IPS-20b (cell line): ENCODE data around the gene SNCAIP.

Experiments
- H3K27ac ChIP-seq: one replicate; pipeline ENCODE4 v1.5.1; 2013; ENCODE audit warnings: low read length
- H3K27me3 ChIP-seq: 2 replicates; pipeline ENCODE4 v1.6.1; 2013; ENCODE audit warnings: mild to moderate bottlenecking, low read length, inconsistent platforms; ENCODE audit not compliant: insufficient read depth
- H3K36me3 ChIP-seq: 2 replicates; pipeline ENCODE4 v1.6.1; 2013; ENCODE audit warnings: low read depth, mild to moderate bottlenecking, inconsistent platforms, low read length, moderate library complexity; ENCODE audit not compliant: insufficient read depth
- H3K4me1 ChIP-seq: 2 replicates; pipeline ENCODE4 v1.6.1; 2013; ENCODE audit warnings: mild to moderate bottlenecking, control low read depth, inconsistent platforms, low read length, moderate library complexity; ENCODE audit not compliant: insufficient read depth
- H3K4me3 ChIP-seq: 2 replicates; pipeline ENCODE4 v1.5.1; 2013; ENCODE audit warnings: mild to moderate bottlenecking, low read length, inconsistent platforms
- H3K9ac ChIP-seq: 2 replicates; pipeline ENCODE4 v1.6.1; 2013; ENCODE audit warnings: low read depth, mild to moderate bottlenecking, inconsistent platforms, low read length, moderate library complexity
- H3K9me3 ChIP-seq: 2 replicates; pipeline ENCODE4 v1.6.1; 2013; ENCODE audit warnings: mild to moderate bottlenecking, low read depth, low read length, inconsistent platforms; ENCODE audit not compliant: insufficient read depth

The SNCAIP gene

DNA sequence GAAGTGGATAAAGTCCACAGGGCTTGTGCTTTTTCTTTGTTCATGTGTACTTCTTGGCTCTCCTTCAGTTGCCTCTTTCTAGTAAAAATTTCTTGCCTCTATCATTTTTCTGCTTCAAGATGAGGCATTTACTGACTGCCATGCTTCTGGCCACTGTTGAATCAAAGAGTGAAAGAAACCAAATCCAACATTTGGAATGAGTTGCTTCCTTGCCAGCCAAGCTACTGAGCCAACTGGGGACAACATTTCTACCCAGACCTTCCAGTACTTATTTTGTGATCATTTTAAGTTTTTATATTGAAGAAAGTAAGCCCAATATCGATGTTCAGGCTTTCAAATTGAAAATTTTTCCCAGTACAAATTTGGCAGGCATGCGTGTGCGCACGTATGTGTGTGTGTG lies 73.2 kb downstream of the SNCAIP start:
- no peaks in the 10 kb centered on the region for H3K36me3 ChIP-seq
- no peak overlapping the region for H3K27ac ChIP-seq
- no peaks in the 10 kb centered on the region for H3K9me3 ChIP-seq
- no peaks in the 10 kb centered on the region for H3K27me3 ChIP-seq
- no peak overlapping the region for H3K4me3 ChIP-seq
- H3K4me1 ChIP-seq = peaks cover 9% of the 10 kb centered on the region; the same call in 1 of the 2 replicates
- no peak overlapping the region for H3K9ac ChIP-seq

DNA sequence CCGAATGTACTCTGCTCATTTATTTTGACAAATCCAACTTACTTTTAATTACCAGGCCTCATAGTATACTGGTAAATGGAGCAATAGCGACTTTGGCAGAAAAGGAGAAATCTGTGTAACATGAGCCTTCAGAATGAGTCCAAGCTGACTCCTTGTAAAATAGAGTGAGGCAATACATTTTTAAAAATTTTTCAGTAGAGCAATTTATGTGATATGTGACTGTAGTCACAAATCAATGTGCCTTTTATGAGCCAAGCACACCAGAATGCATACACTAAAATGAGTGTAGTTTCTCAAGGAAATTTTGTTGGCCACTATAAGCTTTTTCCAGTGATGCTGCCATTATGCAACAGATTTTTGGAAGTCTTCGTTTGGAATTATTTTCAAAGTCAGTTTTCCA lies 73.8 kb downstream of the SNCAIP start:
- Histone ChIP-seq H3K4me1 (peaks cover 9% of the 10 kb centered on the region; the same call in 1 of the 2 replicates), H3K27ac (no peak overlapping the region), H3K9me3 (no peaks in the 10 kb centered on the region), H3K9ac (no peak overlapping the region), H3K4me3 (no peak overlapping the region), H3K27me3 (no peaks in the 10 kb centered on the region), H3K36me3 (no peaks in the 10 kb centered on the region)

DNA sequence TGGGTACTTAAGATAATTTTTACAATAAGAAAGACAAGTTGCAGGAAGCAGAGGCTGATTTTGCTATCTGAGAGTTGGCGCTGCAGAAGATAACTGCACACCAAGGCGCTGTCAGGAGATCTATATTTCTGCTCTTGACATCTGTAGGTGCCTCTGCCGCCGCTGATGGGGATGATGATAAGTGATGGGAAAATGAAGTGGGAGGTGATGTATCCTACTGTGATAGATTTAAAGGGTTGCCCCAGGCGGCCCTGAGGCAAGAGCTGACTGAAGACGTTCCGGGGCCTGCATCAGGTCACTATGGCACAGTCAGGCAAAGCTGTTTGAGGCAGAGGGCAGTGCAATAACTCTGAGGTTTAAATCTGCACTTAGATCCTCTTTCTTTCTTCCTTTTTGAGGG lies 78.1 kb downstream of the SNCAIP start:
- H3K4me1 ChIP-seq = peaks cover 7% of the 10 kb centered on the region; the same call in 1 of the 2 replicates
- no peaks in the 10 kb centered on the region for H3K27me3 ChIP-seq
- no peak overlapping the region for H3K27ac ChIP-seq
- H3K36me3 ChIP-seq = no peaks in the 10 kb centered on the region
- H3K9me3 ChIP-seq = no peaks in the 10 kb centered on the region
- no peak overlapping the region for H3K4me3 ChIP-seq
- H3K9ac ChIP-seq = no peak overlapping the region

DNA sequence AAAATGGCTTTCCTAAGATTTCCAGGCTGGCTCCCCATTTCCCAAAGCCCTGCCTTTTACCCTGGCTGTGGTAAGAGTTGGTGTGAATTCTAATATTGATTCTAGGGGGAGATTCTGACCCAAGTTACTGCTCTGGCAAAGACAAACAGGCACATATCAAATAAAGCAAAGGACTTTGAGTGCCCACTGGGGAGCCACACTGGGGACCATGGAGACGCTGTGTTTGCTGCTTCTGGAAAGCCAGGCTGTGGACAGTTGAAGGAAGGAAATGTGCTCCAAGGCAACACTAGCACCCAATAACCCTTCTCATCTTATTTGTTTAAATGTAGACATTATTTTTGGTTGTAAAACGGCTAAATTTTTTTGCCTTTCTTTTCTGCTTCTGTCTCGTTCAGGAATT lies 78.7 kb downstream of the SNCAIP start:
- no peak overlapping the region for H3K9ac ChIP-seq
- no peaks in the 10 kb centered on the region for H3K27me3 ChIP-seq
- H3K4me3 ChIP-seq = no peak overlapping the region
- H3K9me3 ChIP-seq = no peaks in the 10 kb centered on the region
- no peaks in the 10 kb centered on the region for H3K36me3 ChIP-seq
- H3K4me1 ChIP-seq = peaks cover 7% of the 10 kb centered on the region; the same call in 1 of the 2 replicates
- H3K27ac ChIP-seq = no peak overlapping the region

DNA sequence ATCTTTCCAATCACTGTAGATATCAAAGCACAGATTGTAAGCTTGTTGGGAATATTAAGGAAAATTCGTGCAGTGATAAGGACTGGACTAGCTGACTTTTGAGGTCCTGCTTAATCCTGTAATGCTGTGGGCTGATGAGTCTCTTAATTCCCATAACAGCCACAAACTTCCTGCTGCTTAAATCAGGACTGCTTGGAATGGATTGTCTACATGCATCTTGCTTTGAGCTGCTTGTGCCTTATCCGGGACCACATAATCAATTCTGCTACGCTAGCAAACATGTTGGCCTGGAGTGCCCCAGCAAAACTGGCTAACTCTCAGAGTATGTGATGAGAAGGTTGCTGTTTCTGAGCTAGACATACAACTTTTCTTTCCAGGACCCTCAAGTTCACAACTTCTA lies 79.6 kb downstream of the SNCAIP start:
- no peaks in the 10 kb centered on the region for H3K27me3 ChIP-seq
- no peaks in the 10 kb centered on the region for H3K9me3 ChIP-seq
- H3K36me3 ChIP-seq = no peaks in the 10 kb centered on the region
- no peak overlapping the region for H3K4me3 ChIP-seq
- H3K4me1 ChIP-seq = peaks cover 7% of the 10 kb centered on the region; the same call in 1 of the 2 replicates
- H3K27ac ChIP-seq = no peak overlapping the region
- H3K9ac ChIP-seq = no peak overlapping the region

DNA sequence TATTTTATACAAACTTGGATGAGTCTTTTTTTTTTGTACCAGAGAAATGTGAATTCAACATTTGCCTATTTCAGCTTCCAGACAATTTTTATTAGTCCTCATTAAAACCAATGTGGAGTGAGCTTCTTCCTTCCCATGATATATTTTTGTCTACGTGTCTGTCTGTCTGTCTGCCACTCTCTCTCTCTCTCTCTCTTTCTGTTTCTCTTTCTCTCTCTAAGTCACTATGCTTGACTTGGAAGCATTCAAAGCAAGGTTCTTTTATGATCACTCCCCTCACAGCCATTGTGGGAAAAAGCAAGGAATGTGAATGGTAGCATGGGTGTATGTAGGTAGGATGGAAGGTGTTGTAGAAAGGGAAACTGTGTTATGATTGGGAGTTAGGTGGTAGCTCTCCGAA lies 80.2 kb downstream of the SNCAIP start:
- no peaks in the 10 kb centered on the region for H3K36me3 ChIP-seq
- no peaks in the 10 kb centered on the region for H3K9me3 ChIP-seq
- H3K27ac ChIP-seq = no peak overlapping the region
- no peak overlapping the region for H3K4me3 ChIP-seq
- no peak overlapping the region for H3K9ac ChIP-seq
- peaks cover 7% of the 10 kb centered on the region; the same call in 1 of the 2 replicates for H3K4me1 ChIP-seq
- no peaks in the 10 kb centered on the region for H3K27me3 ChIP-seq

DNA sequence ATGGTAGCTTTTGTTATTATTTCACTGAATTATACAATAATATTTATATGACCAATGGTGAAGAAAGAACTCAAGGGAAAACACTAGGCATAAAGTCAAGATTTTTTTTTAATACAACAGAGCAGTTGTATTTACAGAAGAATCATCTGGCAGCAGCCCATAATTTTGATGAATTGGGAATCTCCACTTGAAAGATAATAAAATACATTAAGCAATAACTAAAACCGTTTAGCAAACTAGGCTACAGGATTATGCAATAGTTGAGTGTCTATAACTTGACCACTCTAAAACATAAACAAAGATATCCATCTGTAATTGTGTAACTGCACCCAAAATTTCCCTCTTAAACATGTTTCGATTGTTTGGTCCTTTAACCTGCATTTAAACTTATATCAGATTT lies 80.8 kb downstream of the SNCAIP start:
- Histone ChIP-seq H3K4me1 (peaks cover 6% of the 10 kb centered on the region; the same call in 1 of the 2 replicates), H3K36me3 (no peaks in the 10 kb centered on the region), H3K9ac (no peak overlapping the region), H3K9me3 (no peaks in the 10 kb centered on the region), H3K27me3 (no peaks in the 10 kb centered on the region), H3K27ac (no peak overlapping the region), H3K4me3 (no peak overlapping the region)

DNA sequence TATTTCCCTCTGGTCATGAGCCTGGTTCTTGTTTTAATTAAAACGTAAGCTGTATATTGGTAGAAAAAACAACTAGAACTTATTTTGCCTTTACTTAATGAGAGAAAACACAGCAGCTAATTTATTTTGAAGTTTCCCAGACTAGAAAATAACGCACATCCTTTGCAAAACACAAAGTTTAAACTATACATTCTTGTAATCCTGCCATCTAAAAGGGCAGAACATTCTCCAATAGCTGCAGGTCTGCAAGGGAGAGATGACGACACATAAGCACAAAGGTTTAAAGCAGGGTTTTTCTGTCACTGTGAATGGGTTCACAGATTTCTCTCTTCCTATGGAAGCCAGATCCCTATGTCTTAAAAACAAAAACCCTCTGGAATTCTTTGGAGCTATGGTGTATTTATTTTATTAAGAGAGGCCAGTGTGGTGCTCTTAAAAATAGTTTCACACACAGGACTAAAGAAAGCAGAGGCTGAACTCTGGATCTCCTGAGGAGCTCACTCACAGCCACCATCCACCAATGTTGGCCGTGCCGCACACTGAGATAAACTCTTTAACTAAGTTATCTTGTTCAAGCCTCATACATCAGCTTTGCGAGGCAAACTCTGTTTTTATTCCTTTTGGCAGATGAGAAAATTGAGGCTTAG lies 82.4 kb downstream of the SNCAIP start:
- no peak overlapping the region for H3K4me3 ChIP-seq
- no peak overlapping the region for H3K9ac ChIP-seq
- H3K36me3 ChIP-seq = no peaks in the 10 kb centered on the region
- H3K27ac ChIP-seq = no peak overlapping the region
- H3K27me3 ChIP-seq = no peaks in the 10 kb centered on the region
- H3K4me1 ChIP-seq = no peaks in the 10 kb centered on the region
- H3K9me3 ChIP-seq = no peaks in the 10 kb centered on the region

DNA sequence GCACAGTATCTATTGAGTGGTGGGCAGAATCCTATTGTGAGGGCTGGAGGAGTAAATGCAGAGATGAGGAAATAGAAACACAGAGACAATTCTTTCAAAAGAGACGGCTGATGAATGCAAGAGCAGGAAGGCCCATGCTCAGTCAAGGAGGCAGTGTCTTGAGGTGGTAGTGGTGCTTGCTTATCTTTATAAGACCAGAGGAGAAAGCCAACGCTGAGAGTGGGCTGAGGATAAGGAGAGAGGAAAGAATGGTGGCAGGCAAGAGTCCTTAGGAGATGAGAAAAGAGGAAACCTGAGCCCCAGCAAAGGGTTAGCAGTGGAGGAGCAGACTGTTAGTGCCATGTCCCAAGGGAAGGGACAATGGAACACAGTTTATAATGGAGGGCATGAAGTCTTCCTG lies 86.0 kb downstream of the SNCAIP start:
- no peak overlapping the region for H3K9ac ChIP-seq
- no peak overlapping the region for H3K4me3 ChIP-seq
- H3K27me3 ChIP-seq = no peaks in the 10 kb centered on the region
- H3K36me3 ChIP-seq = no peaks in the 10 kb centered on the region
- H3K27ac ChIP-seq = no peak overlapping the region
- no peaks in the 10 kb centered on the region for H3K9me3 ChIP-seq
- H3K4me1 ChIP-seq = no peaks in the 10 kb centered on the region; the same call in 1 of the 2 replicates

DNA sequence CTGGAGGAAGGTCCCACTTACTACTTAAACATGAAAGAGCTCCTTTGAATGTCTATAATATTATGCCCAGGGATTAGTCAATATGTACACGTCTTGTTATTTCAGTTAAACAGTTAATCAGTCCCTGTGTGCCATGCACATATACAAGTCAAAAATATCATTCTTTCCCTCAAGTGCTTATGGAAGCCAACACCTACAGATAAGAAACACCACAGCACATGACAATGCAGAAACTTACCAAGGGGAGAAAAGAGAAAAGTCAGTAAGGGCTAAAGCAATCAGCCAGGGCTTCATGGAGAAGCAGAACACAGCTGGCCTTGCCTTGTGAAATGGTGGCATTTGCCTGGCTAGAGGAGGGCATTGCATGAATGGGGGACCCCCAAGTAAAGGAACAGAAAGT lies 88.3 kb downstream of the SNCAIP start:
- H3K36me3 ChIP-seq = no peaks in the 10 kb centered on the region
- no peak overlapping the region for H3K9ac ChIP-seq
- H3K9me3 ChIP-seq = no peaks in the 10 kb centered on the region

DNA sequence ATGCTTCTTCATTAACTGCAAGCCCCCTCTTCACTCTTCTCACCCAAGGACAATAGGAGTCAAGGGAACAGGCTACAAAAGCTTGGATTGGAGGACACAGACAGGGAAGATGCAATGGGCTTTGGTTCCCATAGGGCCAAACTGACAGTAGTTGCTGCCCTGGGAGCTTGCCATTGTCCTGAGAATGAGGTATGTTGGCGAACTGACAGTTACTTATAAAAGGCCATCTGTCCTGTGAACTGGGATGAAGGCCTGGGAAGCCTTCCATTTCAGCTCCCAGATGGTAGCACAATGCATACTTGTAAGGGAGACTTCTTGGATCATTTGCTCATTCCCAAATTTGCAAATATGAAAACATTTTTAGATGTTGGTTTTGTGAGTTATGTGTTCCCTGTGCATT lies 88.9 kb downstream of the SNCAIP start:
- H3K4me1 ChIP-seq = no peaks in the 10 kb centered on the region; the same call in 1 of the 2 replicates
- H3K9me3 ChIP-seq = no peaks in the 10 kb centered on the region
- H3K36me3 ChIP-seq = no peaks in the 10 kb centered on the region
- H3K27me3 ChIP-seq = no peaks in the 10 kb centered on the region
- no peak overlapping the region for H3K4me3 ChIP-seq
- H3K27ac ChIP-seq = no peak overlapping the region
- no peak overlapping the region for H3K9ac ChIP-seq

More for the DNA sequence above, 88.3 kb downstream of the SNCAIP start:
- H3K27me3 ChIP-seq = no peaks in the 10 kb centered on the region
- no peaks in the 10 kb centered on the region; the same call in 1 of the 2 replicates for H3K4me1 ChIP-seq
- no peak overlapping the region for H3K4me3 ChIP-seq
- H3K27ac ChIP-seq = no peak overlapping the region

DNA sequence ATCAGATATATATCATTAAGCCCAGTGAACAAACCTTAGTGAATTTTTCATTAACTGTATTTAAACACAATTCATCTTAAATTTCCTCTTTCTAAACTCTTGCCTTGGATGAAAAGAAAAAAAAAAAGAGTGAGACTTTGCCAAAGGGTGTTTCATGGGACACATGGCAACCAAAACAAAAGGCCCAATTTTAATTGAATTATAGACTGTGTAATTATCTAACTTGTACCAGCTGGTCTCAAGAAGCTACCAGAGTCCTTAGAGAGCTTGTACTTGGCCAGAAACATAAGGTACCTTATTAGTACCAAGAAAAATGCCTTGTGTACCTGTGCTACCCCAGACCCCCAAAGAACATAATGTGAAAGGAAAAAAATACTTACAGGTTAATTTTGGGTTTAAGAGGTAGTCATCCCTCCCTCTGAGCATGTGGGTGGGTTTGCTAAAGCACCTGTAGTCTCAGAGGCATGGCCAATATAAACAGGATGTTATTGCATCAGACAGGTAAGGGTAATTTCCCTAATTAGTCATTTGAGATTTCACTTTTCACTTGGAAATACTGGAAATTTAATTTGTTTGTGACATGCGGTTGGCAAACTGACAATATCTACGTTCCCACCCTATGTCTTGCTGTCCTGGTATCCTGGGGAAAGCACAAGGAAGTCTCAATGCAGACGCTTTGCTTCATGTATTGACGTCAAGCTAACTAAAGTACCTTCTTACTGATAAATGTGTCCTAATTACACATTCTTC lies 90.1 kb downstream of the SNCAIP start:
- H3K36me3 ChIP-seq = no peaks in the 10 kb centered on the region
- H3K27ac ChIP-seq = no peak overlapping the region
- no peaks in the 10 kb centered on the region for H3K9me3 ChIP-seq
- no peaks in the 10 kb centered on the region; the same call in 1 of the 2 replicates for H3K4me1 ChIP-seq
- no peak overlapping the region for H3K4me3 ChIP-seq
- no peak overlapping the region for H3K9ac ChIP-seq
- H3K27me3 ChIP-seq = no peaks in the 10 kb centered on the region
